Loucy (cell line): ENCODE results near the gene TMEM167A.

Source experiments
- H2AFZ ChIP-seq: fragments of 200-600 bp; sonication (generic); 2 replicates; pipeline ENCODE4 v1.6.0; 2016; ENCODE audit warnings: antibody characterized with exemption, mild to moderate bottlenecking, low read length, moderate library complexity
- H3F3A ChIP-seq: fragments of 200-600 bp; 2 replicates; pipeline ENCODE4 v1.6.0; 2016; ENCODE audit warnings: antibody characterized with exemption, low read depth, mild to moderate bottlenecking
- H3K27me3 ChIP-seq: fragments of 200-600 bp; sonication (generic); 2 replicates; pipeline ENCODE4 v1.6.1; 2014; ENCODE audit warnings: low read length, mild to moderate bottlenecking; ENCODE audit not compliant: insufficient read depth, poor library complexity, severe bottlenecking
- H3K36me3 ChIP-seq: fragments of 200-600 bp; sonication (generic); 2 replicates; pipeline ENCODE4 v1.6.1; 2016; ENCODE audit warnings: low read length; ENCODE audit not compliant: insufficient read depth
- H3K4me1 ChIP-seq: fragments of 200-600 bp; sonication (generic); 2 replicates; pipeline ENCODE4 v1.5.1; 2014; ENCODE audit warnings: low read length, mild to moderate bottlenecking; ENCODE audit not compliant: insufficient read depth, poor library complexity, severe bottlenecking
- H3K4me2 ChIP-seq: fragments of 200-600 bp; sonication (generic); 2 replicates; pipeline ENCODE4 v1.6.0; 2014; ENCODE audit warnings: antibody characterized with exemption, low read length, low read depth, mild to moderate bottlenecking; ENCODE audit not compliant: poor library complexity, severe bottlenecking
- H3K4me3 ChIP-seq: fragments of 200-600 bp; sonication (generic); 2 replicates; pipeline ENCODE4 v1.5.1; 2014; ENCODE audit warnings: low read length, mild to moderate bottlenecking, mixed read lengths; ENCODE audit not compliant: poor library complexity, severe bottlenecking
- H3K79me2 ChIP-seq: fragments of 200-600 bp; sonication (generic); 2 replicates; pipeline ENCODE4 v1.6.1; 2014; ENCODE audit warnings: low read length; ENCODE audit not compliant: insufficient read depth
- H3K9ac ChIP-seq: fragments of 200-600 bp; sonication (generic); 2 replicates; pipeline ENCODE4 v1.6.0; 2014; ENCODE audit warnings: mild to moderate bottlenecking, low read depth, low read length, moderate library complexity; ENCODE audit not compliant: poor library complexity, severe bottlenecking
- H3K9me2 ChIP-seq: fragments of 200-600 bp; sonication (generic); replicated peaks from 2 replicates; pipeline ENCODE4 v1.6.1; 2016; ENCODE audit warnings: low read depth, low read length, mixed read lengths
- H3K9me3 ChIP-seq: fragments of 200-600 bp; sonication (generic); 2 replicates; pipeline ENCODE4 v1.6.1; 2014; ENCODE audit warnings: mild to moderate bottlenecking, antibody characterized with exemption, low read length, low read depth; ENCODE audit not compliant: insufficient read depth
- H4K20me1 ChIP-seq: fragments of 200-600 bp; sonication (generic); 2 replicates; pipeline ENCODE4 v1.6.0; 2014; ENCODE audit warnings: antibody characterized with exemption, low read length, mild to moderate bottlenecking; ENCODE audit not compliant: insufficient read depth, poor library complexity, severe bottlenecking
- CTCF ChIP-seq: fragments of 200-600 bp; sonication (generic); conservative IDR thresholded peaks from 2 replicates; pipeline ENCODE4 v1.5.1; 2014; ENCODE audit warnings: mild to moderate bottlenecking, antibody characterized with exemption, low read length
- EZH2phosphoT487 ChIP-seq: fragments of 200-600 bp; IDR thresholded peaks from 2 replicates; pipeline ENCODE4 v1.6.1; 2018; ENCODE audit warnings: antibody characterized with exemption, mild to moderate bottlenecking, moderate library complexity, borderline replicate concordance

The TMEM167A gene

GRCh38 chr5:83093692-83094091, 16.5 kb upstream of the TMEM167A start:
- no peak overlapping the region for H3K4me3 ChIP-seq
- no peak overlapping the region for H3K4me2 ChIP-seq
- peaks cover 21% of the 10 kb centered on the region; the same call in 1 of the 2 replicates for H3K9me3 ChIP-seq
- H3F3A ChIP-seq, result peaks cover 7% of the 10 kb centered on the region; the same call in 1 of the 2 replicates
- no peaks in the 10 kb centered on the region for H3K9me2 ChIP-seq
- no peaks in the 10 kb centered on the region; the same call in 1 of the 2 replicates for H3K36me3 ChIP-seq
- no peaks in the 10 kb centered on the region for H3K27me3 ChIP-seq
- H4K20me1 ChIP-seq, result no peaks in the 10 kb centered on the region
- peaks cover 12% of the 10 kb centered on the region; the same call in 1 of the 2 replicates for H3K79me2 ChIP-seq
- peaks cover 14% of the 10 kb centered on the region for H3K4me1 ChIP-seq
- H3K9ac ChIP-seq, result no peak overlapping the region
- H2AFZ ChIP-seq, result no peak overlapping the region
- TF ChIP-seq EZH2phosphoT487, result no peak
- no peak for TF ChIP-seq CTCF

GRCh38 chr5:83092619-83093018, 15.4 kb upstream of the TMEM167A start:
- Histone ChIP-seq H2AFZ (no peak overlapping the region), H3K9ac (no peak overlapping the region), H3K4me2 (no peak overlapping the region), H4K20me1 (no peaks in the 10 kb centered on the region), H3K4me1 (peaks cover 6% of the 10 kb centered on the region), H3K4me3 (no peak overlapping the region), H3K27me3 (no peaks in the 10 kb centered on the region), H3F3A (peaks cover 7% of the 10 kb centered on the region; the same call in 1 of the 2 replicates), H3K36me3 (no peaks in the 10 kb centered on the region; the same call in 1 of the 2 replicates), H3K9me3 (peaks cover 21% of the 10 kb centered on the region; the same call in 1 of the 2 replicates), H3K9me2 (no peaks in the 10 kb centered on the region), H3K79me2 (peaks cover 14% of the 10 kb centered on the region; the same call in 1 of the 2 replicates)
- TF ChIP-seq EZH2phosphoT487, result no peak
- no peak for TF ChIP-seq CTCF

GRCh38 chr5:83090169-83090568, 13.0 kb upstream of the TMEM167A start:
- Histone ChIP-seq H3F3A (peaks cover 7% of the 10 kb centered on the region; the same call in 1 of the 2 replicates), H4K20me1 (no peaks in the 10 kb centered on the region), H3K9me3 (peaks cover 21% of the 10 kb centered on the region; the same call in 1 of the 2 replicates), H3K4me2 (no peak overlapping the region), H3K9ac (no peak overlapping the region), H3K4me3 (no peak overlapping the region), H3K79me2 (peaks cover 11% of the 10 kb centered on the region; the same call in 1 of the 2 replicates), H3K36me3 (no peaks in the 10 kb centered on the region; the same call in 1 of the 2 replicates), H2AFZ (no peak overlapping the region), H3K4me1 (peaks cover 6% of the 10 kb centered on the region), H3K27me3 (no peaks in the 10 kb centered on the region), H3K9me2 (no peaks in the 10 kb centered on the region)
- TF ChIP-seq CTCF, result no peak
- TF ChIP-seq EZH2phosphoT487, result no peak
